HepG2 (cell line): ENCODE results near the gene ABHD17A. TPM values are rescaled to one million over a fixed set of nuclear protein-coding genes. Genes with fewer than 3 reads are reported as not detected.
A peak's percentile ranks its signal among the peaks of the same experiment; 100 is the strongest.

Experiments
- ATF7-NPFF ChIP-seq: sonication (generic); formaldehyde crosslinking; IDR thresholded peaks from 2 replicates; pipeline ENCODE4 v1.8.1; 2023; ENCODE audit warnings: mild to moderate bottlenecking, low read depth, missing genetic modification reagents, moderate library complexity
- KDM5A ChIP-seq: fragments of 200-600 bp; sonication (generic); IDR thresholded peaks from 2 replicates; pipeline ENCODE4 v1.7.0; 2018; ENCODE audit warnings: antibody characterized with exemption, mild to moderate bottlenecking, low read length, borderline replicate concordance
- KLF11 ChIP-seq: IDR thresholded peaks from 2 replicates; pipeline ENCODE4 v1.6.1; 2016; ENCODE audit warnings: missing compliant biosample characterization
- NR2C2 ChIP-seq: sonication (generic); formaldehyde crosslinking; IDR thresholded peaks from 2 replicates; pipeline ENCODE4 v1.4.0; 2020; ENCODE audit warnings: missing genetic modification reagents, mild to moderate bottlenecking, moderate library complexity, borderline replicate concordance
- NR2F6 ChIP-seq, 2 experiments: IDR thresholded peaks; 2 replicates each; pipeline ENCODE4 v1.6.1; 2016; ENCODE audit warnings: antibody characterized with exemption in 1 of 2, mild to moderate bottlenecking in 1 of 2
- PITX1 ChIP-seq: sonication (generic); formaldehyde crosslinking; IDR thresholded peaks from 2 replicates; pipeline ENCODE4 v1.5.1; 2020; ENCODE audit warnings: mild to moderate bottlenecking, missing genetic modification reagents
- RXRB ChIP-seq: IDR thresholded peaks from 2 replicates; pipeline ENCODE4 v1.6.1; 2016; ENCODE audit warnings: borderline replicate concordance, missing genetic modification reagents, missing compliant biosample characterization
- SALL1 ChIP-seq: sonication (generic); formaldehyde crosslinking; IDR thresholded peaks from 2 replicates; pipeline ENCODE4 v1.8.0; 2022; ENCODE audit warnings: mild to moderate bottlenecking, missing genetic modification reagents
- SKI ChIP-seq: fragments of 450-650 bp; IDR thresholded peaks from one replicate; pipeline ENCODE4 v1.6.1; 2018; ENCODE audit warnings: mild to moderate bottlenecking; ENCODE audit not compliant: partially characterized antibody
- ZFP36 ChIP-seq: fragments of 150-350 bp; IDR thresholded peaks from 2 replicates; pipeline ENCODE4 v1.6.1; 2018; ENCODE audit warnings: borderline replicate concordance, low read length, low read depth; ENCODE audit not compliant: partially characterized antibody
- ZKSCAN5 ChIP-seq: sonication (generic); formaldehyde crosslinking; IDR thresholded peaks from 2 replicates; pipeline ENCODE4 v1.5.1; 2020; ENCODE audit warnings: mild to moderate bottlenecking, missing genetic modification reagents
- ZMYM4 ChIP-seq: sonication (generic); formaldehyde crosslinking; IDR thresholded peaks from 2 replicates; pipeline ENCODE4 v1.8.1; 2023; ENCODE audit warnings: mild to moderate bottlenecking, missing genetic modification reagents
- ZNF317 ChIP-seq: sonication (generic); formaldehyde crosslinking; IDR thresholded peaks from 2 replicates; pipeline ENCODE4 v1.5.0; 2020; ENCODE audit warnings: mild to moderate bottlenecking, missing genetic modification reagents
- polyA plus RNA-seq, 8 experiments: library from polyadenylated mRNA; depleted of rRNA in 3 of 8; stranded (reverse) in 7 of 8; unstranded in 1 of 8; fragments of >200 nt; fragmentation: Illumina TruSeq in 4 of 8; extraction: Trizol in 4 of 8; gene quantifications; 2 replicates each; pipeline versions ENCODE4 v1.2.1 to v1.2.3, GENCODE V29; 2011 to 2016; ENCODE audit warnings: low read depth in 4 of 8, missing spikeins in 1 of 8, mixed read lengths in 1 of 8; ENCODE audit not compliant: insufficient read depth in 1 of 8
- total RNA-seq, 5 experiments: library from RNA; depleted of rRNA; stranded (reverse); fragments of >200 nt; fragmentation: Illumina TruSeq; extraction: Trizol; gene quantifications; 2 replicates each; pipeline ENCODE4 v1.2.3, GENCODE V29; 2016; ENCODE audit warnings: low read depth in 1 of 5
- TF ChIP-seq, protein P1 (sequence below): sonication (generic); formaldehyde crosslinking; IDR thresholded peaks from 2 replicates; pipeline ENCODE4 v1.4.0; 2020; ENCODE audit warnings: mild to moderate bottlenecking, missing genetic modification reagents
- TF ChIP-seq, protein P2 (sequence below): IDR thresholded peaks from 2 replicates; pipeline ENCODE4 v1.6.1; 2016; ENCODE audit warnings: control low read depth
- TF ChIP-seq, protein P3 (sequence below), 2 experiments: IDR thresholded peaks; 2 replicates each; pipeline ENCODE4 v1.6.1; 2011 to 2012; ENCODE audit warnings: low read length in 2 of 2, borderline replicate concordance in 1 of 2, low read depth in 1 of 2, mild to moderate bottlenecking in 1 of 2, moderate library complexity in 1 of 2

The ABHD17A gene
- total and polyA plus RNA-seq, 2 of the 13 experiments (the other 11 are each of a cell fraction or from before 2014, with no cell fraction given) = 27.7 to 40.8 TPM

- no peak for TF ChIP-seq SALL1 (CRISPR knock-in tag)
- TF ChIP-seq KDM5A = no peak
- TF ChIP-seq ZKSCAN5 (CRISPR knock-in tag) = no peak
- TF ChIP-seq ZNF317 (CRISPR knock-in tag) = no peak
- TF ChIP-seq, protein P1, sequence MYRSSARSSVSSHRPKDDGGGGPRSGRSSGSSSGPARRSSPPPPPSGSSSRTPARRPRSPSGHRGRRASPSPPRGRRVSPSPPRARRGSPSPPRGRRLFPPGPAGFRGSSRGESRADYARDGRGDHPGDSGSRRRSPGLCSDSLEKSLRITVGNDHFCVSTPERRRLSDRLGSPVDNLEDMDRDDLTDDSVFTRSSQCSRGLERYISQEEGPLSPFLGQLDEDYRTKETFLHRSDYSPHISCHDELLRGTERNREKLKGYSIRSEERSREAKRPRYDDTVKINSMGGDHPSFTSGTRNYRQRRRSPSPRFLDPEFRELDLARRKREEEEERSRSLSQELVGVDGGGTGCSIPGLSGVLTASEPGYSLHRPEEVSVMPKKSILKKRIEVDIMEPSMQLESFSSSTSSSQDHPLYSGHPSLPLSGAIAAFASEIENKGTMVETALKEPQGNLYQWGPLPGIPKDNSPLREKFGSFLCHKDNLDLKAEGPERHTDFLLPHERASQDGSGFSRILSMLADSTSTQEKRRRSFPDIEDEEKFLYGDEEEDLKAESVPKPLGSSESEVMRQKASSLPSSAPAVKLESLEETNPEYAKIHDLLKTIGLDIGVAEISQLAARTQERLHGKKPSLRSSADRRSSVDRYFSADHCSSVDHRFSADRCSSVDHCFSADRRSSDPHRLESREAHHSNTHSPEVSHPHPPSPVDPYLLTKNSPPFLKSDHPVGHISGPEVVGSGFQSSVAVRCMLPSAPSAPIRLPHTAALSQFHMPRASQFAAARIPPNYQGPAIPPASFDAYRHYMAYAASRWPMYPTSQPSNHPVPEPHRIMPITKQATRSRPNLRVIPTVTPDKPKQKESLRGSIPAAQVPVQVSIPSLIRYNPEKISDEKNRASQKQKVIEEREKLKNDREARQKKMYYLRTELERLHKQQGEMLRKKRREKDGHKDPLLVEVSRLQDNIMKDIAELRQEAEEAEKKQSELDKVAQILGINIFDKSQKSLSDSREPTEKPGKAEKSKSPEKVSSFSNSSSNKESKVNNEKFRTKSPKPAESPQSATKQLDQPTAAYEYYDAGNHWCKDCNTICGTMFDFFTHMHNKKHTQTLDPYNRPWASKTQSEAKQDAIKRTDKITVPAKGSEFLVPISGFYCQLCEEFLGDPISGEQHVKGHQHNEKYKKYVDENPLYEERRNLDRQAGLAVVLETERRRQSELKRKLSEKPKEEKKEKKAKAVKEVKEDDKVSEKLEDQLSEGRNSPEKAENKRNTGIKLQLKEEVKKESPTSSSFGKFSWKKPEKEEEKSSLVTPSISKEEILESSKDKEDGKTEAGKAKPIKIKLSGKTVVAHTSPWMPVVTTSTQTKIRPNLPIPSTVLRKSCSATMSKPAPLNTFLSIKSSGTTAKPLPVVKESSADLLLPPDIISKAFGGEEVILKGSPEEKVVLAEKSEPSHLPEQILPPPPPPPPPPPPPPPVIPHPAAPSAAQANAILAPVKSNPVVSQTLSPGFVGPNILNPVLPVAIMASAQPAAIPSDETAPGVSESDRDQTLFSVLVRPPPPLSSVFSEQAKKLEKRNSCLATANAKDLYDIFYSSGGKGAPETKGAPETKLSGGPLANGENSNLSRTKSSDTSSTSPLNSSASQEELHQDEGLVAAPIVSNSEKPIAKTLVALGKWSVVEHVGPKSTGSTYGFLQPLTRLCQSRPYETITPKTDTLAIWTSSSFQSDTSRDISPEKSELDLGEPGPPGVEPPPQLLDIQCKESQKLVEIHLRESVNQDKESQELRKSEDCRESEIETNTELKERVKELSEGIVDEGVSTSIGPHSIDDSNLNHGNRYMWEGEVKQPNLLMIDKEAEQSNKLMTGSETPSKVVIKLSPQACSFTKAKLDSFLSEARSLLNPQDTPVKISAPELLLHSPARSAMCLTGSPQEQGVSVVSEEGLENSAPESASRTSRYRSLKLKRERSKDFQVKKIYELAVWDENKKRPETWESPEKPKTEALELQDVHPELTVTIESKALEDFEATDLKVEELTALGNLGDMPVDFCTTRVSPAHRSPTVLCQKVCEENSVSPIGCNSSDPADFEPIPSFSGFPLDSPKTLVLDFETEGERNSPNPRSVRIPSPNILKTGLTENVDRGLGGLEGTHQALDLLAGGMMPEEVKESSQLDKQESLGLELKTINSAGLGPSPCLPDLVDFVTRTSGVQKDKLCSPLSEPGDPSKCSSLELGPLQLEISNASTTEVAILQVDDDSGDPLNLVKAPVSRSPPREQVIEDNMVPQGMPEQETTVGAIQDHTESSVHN (CRISPR knock-in tag) = no peak
- TF ChIP-seq RXRB (CRISPR knock-in tag) = peak; percentile 98
- TF ChIP-seq, protein P2, sequence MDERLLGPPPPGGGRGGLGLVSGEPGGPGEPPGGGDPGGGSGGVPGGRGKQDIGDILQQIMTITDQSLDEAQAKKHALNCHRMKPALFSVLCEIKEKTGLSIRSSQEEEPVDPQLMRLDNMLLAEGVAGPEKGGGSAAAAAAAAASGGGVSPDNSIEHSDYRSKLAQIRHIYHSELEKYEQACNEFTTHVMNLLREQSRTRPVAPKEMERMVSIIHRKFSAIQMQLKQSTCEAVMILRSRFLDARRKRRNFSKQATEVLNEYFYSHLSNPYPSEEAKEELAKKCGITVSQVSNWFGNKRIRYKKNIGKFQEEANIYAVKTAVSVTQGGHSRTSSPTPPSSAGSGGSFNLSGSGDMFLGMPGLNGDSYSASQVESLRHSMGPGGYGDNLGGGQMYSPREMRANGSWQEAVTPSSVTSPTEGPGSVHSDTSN (CRISPR knock-in tag) = no peak
- peak; percentile 53 for TF ChIP-seq NR2C2 (CRISPR knock-in tag)
- no peak for TF ChIP-seq KLF11
- TF ChIP-seq, protein P3, sequence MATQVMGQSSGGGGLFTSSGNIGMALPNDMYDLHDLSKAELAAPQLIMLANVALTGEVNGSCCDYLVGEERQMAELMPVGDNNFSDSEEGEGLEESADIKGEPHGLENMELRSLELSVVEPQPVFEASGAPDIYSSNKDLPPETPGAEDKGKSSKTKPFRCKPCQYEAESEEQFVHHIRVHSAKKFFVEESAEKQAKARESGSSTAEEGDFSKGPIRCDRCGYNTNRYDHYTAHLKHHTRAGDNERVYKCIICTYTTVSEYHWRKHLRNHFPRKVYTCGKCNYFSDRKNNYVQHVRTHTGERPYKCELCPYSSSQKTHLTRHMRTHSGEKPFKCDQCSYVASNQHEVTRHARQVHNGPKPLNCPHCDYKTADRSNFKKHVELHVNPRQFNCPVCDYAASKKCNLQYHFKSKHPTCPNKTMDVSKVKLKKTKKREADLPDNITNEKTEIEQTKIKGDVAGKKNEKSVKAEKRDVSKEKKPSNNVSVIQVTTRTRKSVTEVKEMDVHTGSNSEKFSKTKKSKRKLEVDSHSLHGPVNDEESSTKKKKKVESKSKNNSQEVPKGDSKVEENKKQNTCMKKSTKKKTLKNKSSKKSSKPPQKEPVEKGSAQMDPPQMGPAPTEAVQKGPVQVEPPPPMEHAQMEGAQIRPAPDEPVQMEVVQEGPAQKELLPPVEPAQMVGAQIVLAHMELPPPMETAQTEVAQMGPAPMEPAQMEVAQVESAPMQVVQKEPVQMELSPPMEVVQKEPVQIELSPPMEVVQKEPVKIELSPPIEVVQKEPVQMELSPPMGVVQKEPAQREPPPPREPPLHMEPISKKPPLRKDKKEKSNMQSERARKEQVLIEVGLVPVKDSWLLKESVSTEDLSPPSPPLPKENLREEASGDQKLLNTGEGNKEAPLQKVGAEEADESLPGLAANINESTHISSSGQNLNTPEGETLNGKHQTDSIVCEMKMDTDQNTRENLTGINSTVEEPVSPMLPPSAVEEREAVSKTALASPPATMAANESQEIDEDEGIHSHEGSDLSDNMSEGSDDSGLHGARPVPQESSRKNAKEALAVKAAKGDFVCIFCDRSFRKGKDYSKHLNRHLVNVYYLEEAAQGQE (IDR thresholded peaks at IDR 0.05; ENCODE audit: borderline replicate concordance in 1 of 2, low read depth in 1 of 2, low read length in 2 of 2) = no peak
- TF ChIP-seq ATF7-NPFF = no peak
- TF ChIP-seq ZFP36 = no peak
- TF ChIP-seq PITX1 (CRISPR knock-in tag) = no peak
- TF ChIP-seq SKI = peak; percentile 60
- TF ChIP-seq NR2F6 (IDR thresholded peaks at IDR 0.05) = no peak
- peak; percentile 53 for TF ChIP-seq NR2F6 (CRISPR knock-in tag; IDR thresholded peaks at IDR 0.05)
- TF ChIP-seq ZMYM4 (CRISPR knock-in tag) = no peak
These were observed 28.3 kb downstream of the ABHD17A start (continued) for GRCh38 chr19:1856698-1857603.
